T follicular helper cell (primary cell): ENCODE measurements around the gene SP2.
A peak's percentile ranks its signal among the peaks of the same experiment; 100 is the strongest.

Experiments
- DNase-seq: peaks from one replicate; pipeline ENCODE4 v3.0.0-alpha.2; 2020; ENCODE audit warnings: low read depth

Gene SP2

GRCh38 chr17:47949197-47949759, 53.2 kb downstream of the SP2 start:
- peak; percentile 55 for DNase-seq

DNA sequence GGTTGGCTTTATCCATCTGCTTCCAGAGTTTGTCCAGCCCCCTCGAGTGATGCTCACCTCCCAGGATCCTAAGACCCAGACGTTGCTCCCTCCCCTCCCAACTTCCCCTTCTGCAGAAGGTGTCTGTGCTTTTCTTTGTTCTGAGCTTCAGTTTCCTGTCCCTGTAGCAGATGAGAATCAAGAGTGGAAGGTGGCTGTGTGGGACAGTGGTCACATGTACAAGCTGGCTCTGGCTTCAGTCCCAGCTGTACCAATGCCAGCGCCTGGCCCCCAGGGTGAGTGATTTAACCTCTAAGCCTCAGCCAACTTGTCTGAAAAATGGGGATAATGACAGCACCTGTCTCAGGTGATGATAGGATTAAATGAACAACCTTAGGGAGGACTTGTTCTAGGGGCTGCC, 53.9 kb downstream of the SP2 start:
- no peak for DNase-seq

DNA sequence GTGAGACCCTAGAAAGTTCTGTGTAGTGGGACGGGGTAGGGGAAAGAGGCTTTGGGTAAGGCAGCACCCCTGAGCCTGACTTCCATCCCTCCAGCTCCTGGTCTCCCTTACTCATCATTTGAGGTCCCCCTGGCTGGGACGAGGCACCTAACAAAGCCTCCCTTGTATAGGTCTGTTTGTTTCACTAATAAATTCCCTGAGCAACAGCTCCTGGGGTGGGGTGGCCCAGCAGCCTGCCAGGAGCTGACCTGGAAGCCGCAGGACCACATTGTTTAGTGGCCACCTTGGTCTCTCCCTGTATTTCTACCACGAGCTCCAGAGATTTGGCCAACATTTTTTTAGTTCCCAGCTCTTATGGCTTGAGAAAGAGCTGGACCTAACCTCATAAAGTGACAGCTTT, 54.4 kb downstream of the SP2 start:
- DNase-seq: no peak

GRCh38 chr17:47952171-47953021, 56.4 kb downstream of the SP2 start:
- no peak for DNase-seq

DNA sequence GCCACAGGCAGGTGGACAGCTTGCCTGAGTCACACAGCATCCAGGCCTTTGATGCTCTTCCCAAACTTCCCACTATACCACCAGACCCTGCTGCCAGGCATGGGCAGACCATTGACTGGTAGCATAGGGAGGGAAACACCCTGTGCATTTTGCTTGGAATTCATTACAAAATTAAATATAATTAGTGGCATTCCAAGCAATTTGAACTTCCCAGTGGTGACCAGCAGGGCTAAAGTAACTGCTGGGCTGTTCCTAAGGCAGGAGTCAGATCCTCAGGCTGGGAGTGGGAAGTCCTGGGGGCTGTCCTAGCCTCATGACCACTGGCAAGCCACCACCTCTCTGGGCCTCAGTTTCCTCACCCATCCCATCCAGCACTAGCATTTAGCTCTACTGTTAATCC, 57.9 kb downstream of the SP2 start:
- DNase-seq: no peak

GRCh38 chr17:47955497-47956461, 59.7 kb downstream of the SP2 start:
- DNase-seq: no peak

- DNase-seq: no peak
Measured at GRCh38 chr17:47956791-47957590, 61.0 kb downstream of the SP2 start.

DNA sequence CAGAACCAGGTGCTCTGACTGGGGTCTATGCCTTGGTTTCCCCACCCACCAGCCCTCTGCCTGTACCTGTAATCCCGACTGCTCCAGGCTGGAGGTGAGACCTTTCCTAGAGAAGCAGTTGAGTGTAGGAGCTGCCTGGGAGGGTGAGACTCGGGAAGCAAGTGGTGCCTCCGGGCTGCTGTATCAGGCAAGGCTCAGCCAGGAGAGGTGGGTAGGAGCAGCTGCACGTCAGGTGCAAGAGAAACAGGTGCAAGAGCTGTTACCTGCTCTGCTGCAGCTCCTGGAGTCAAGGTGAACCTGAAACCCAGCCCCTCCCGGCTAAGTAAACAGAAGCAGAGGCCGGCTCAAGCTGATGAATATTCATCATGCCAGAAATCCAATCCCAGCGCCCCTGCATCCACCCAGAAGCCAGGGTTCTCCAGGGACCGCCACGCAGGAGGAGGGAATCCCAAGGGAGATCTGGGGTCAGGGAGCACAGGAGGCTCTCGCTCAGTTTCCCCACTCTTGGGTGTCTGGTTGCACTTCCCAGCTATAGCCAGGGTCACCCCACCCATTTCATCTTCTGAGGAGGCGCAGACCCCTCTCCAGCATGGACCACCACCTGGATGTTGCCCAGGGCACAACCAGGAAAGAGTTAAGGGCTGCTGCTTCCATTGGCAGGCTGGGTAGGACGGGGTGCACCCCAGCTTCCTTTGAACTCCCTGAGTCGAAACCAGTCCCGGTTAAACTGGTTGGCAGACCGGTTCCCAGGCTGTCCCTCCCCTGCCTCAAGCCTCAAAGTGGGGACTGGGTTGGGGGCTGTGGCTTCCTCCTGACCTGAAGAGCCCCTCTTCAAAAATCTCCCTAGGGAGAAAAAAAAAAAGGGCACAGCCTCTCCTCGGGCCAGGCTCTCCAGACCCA, 61.8 kb downstream of the SP2 start, which contains the start of gene PRR15L:
PRR15L (minus strand) TSS at position 293 of the 900 bp plus-strand sequence. CDS start 4,649 bp downstream, outside the sequence.
- DNase-seq: no peak

DNA sequence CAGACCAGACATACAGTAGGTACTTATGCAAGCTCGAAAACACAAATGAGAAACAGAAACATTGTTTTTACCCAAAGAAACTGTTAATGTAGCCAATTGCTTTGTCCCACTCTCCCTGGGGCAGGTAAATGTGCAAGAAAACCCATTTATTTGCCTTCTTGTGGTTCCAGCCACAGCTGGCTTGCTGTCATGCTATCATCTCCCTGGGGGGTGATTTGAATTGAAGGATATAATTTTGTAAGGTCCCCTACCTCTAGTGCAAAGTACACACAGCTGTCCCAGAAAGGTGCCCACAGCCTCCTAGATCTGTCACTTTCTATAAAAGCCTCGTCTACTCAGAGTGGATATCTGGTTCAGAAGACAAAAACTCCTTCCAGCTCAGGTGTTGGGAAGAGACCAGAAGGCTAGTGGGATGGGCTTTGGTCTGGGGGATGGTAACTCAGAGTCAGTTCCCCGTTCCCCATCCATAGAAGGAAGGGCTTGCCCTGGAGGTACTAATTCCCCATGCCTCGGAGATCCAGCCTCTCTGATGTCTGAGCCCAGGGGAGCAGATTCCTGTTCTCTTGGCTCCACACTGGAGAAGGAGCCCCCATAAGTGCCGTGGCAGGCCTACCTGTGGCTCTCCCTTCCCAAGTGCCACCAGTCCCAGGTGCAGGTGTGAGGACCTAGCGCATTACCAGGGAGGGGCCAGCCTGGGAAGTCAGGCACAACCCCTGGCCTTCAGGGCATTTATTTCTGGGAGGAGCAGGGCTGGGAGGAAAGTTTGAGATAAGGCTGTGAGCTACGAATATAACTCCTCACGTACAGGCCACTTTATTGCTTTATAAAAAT, 64.0 kb downstream of the SP2 start:
- DNase-seq: no peak

DNA sequence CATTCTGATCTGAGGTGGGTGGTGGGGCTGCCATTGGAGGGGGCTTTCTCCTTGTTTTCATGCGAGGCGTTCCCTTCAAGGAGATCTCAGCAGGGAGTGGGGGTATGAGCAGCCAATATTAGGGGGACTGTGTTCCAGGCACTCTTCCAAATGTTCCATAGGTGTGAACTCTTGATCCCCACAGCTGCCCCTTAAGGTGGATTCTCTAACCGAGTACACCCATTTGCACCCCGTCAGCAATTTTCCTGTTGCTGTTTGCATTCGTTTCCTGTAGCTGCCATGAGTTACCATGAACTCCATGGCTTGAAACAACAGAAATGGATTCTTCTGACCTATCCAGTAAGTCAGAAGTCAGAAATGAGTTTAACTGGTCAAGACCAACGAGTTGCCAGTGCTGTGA, 65.4 kb downstream of the SP2 start:
- DNase-seq: no peak

DNA sequence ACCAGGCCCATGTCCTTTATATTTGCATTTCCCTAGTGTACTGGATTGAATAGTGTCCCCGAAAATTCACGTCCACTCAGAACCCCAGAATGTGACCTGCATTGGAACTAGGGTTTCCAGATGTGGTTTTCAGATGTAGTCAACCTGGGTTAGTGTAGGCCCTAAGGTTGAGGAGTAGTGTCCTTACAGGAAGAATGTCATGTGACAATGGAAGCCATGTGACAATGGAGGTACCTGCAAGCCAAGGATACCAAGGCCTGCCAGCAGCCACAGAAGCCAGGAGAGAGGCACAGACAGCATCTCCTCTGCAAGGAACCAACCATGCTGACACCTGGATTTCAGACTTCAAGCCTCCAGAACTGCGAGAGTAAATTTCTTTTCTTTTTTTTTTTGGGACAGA, 66.9 kb downstream of the SP2 start:
- no peak for DNase-seq

DNA sequence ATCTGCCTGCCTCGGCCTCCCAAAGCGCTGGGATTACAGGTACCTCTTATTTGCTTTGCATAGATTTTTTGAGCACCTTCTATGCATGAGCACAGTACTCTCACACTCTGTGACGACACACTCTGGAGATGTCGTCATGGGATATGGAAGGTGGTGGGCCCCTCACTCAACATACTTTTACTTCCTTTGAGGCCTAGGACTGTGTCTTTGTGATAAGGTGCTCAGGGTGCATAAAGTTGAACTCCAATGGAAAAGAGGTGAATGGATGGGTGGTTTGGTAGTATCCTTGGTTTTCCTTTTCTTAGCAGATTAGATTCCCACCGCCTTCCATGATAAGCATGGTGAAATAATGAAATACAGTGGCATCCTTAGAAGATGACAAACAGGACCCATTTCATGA, 68.8 kb downstream of the SP2 start:
- no peak for DNase-seq

- DNase-seq: no peak
Measured at GRCh38 chr17:47966079-47966519, 70.1 kb downstream of the SP2 start.

GRCh38 chr17:47967607-47968252, 71.7 kb downstream of the SP2 start:
- no peak for DNase-seq

DNA sequence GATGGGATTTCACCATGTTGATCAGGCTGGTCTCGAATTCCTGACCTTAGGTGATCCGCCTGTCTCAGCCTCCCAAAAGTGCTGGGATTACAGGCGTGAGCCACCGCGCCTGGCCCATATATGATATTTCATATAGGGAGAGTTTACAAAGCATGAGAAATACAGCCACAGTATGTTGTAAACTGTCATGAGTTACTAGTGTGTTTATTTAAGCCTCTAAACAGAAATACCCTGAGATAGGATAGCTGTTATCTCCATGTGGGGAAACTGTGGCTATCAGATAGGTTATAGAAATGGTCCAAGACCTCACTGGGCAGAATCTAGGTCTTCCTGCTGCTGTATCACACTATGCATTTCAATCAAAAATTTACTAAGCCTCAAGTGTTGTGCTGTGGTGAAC, 72.8 kb downstream of the SP2 start:
- no peak for DNase-seq

GRCh38 chr17:47969930-47970724, 74.1 kb downstream of the SP2 start:
- no peak for DNase-seq

GRCh38 chr17:47970725-47971499, 74.9 kb downstream of the SP2 start, which contains the start of gene CDK5RAP3:
Gene CDK5RAP3, plus strand, starts transcription at chr17:47971113. Its CDS starts 34 bp downstream, at chr17:47971147.
- DNase-seq: peak; percentile 95
